HepG2 (cell line): ENCODE data around the gene USP12. TPM values are rescaled to one million over a fixed set of nuclear protein-coding genes. Genes with fewer than 3 reads are reported as not detected.

Experiments used
- CEBPB ChIP-seq: IDR thresholded peaks from 2 replicates; pipeline ENCODE4 v1.6.1; 2011; ENCODE audit warnings: low read depth, low read length, improper control_type of control experiment, borderline replicate concordance
- EHMT2 ChIP-seq: fragments of 200-600 bp; sonication (generic); IDR thresholded peaks from 2 replicates; pipeline ENCODE4 v1.7.0; 2017; ENCODE audit warnings: antibody characterized with exemption, low read depth, low read length, borderline replicate concordance
- GABPA ChIP-seq, 2 experiments: IDR thresholded peaks; 2 replicates each; pipeline ENCODE4 v1.6.1; 2011 to 2016; ENCODE audit warnings: low read depth in 2 of 2, low read length in 1 of 2, missing biosample characterization in 1 of 2, missing genetic modification characterization in 1 of 2
- PHF8 ChIP-seq: sonication (generic); formaldehyde crosslinking; IDR thresholded peaks from 2 replicates; pipeline ENCODE4 v1.5.0; 2020; ENCODE audit warnings: missing genetic modification reagents
- RARG ChIP-seq: sonication (generic); formaldehyde crosslinking; IDR thresholded peaks from 2 replicates; pipeline ENCODE4 v1.4.0; 2020; ENCODE audit warnings: low read depth, mild to moderate bottlenecking, missing genetic modification reagents
- RFXANK ChIP-seq: IDR thresholded peaks from 2 replicates; pipeline ENCODE4 v1.6.1; 2016
- SMAD3 ChIP-seq: sonication (generic); formaldehyde crosslinking; IDR thresholded peaks from 2 replicates; pipeline ENCODE4 v1.4.0; 2020; ENCODE audit warnings: missing genetic modification reagents
- TBP ChIP-seq: sonication (generic); formaldehyde crosslinking; IDR thresholded peaks from 2 replicates; pipeline ENCODE4 v1.5.0; 2020; ENCODE audit warnings: missing genetic modification reagents
- TBX2 ChIP-seq: sonication (generic); formaldehyde crosslinking; IDR thresholded peaks from 2 replicates; pipeline ENCODE4 v1.5.0; 2020; ENCODE audit warnings: missing genetic modification reagents, mild to moderate bottlenecking, borderline replicate concordance
- U2AF2 ChIP-seq: fragments of 200-400 bp; formaldehyde crosslinking; IDR thresholded peaks from 2 replicates; pipeline ENCODE4 v1.6.1; 2017; ENCODE audit warnings: low read depth, mild to moderate bottlenecking, low read length
- ZFP41 ChIP-seq: sonication (generic); formaldehyde crosslinking; IDR thresholded peaks from 2 replicates; pipeline ENCODE4 v1.4.0; 2020; ENCODE audit warnings: mild to moderate bottlenecking, missing genetic modification reagents, borderline replicate concordance
- ZNF792 ChIP-seq: IDR thresholded peaks from 2 replicates; pipeline ENCODE4 v1.6.1; 2016
- ZZZ3 ChIP-seq: sonication (generic); formaldehyde crosslinking; IDR thresholded peaks from 2 replicates; pipeline ENCODE4 v1.4.0; 2020; ENCODE audit warnings: missing genetic modification reagents, mild to moderate bottlenecking, borderline replicate concordance
- polyA plus RNA-seq, 8 experiments: library from polyadenylated mRNA; depleted of rRNA in 3 of 8; stranded (reverse) in 7 of 8; unstranded in 1 of 8; fragments of >200 nt; fragmentation: Illumina TruSeq in 4 of 8; extraction: Trizol in 4 of 8; gene quantifications; 2 replicates each; pipeline versions ENCODE4 v1.2.1 to v1.2.3, GENCODE V29; 2011 to 2016; ENCODE audit warnings: low read depth in 4 of 8, missing spikeins in 1 of 8, mixed read lengths in 1 of 8; ENCODE audit not compliant: insufficient read depth in 1 of 8
- total RNA-seq, 5 experiments: library from RNA; depleted of rRNA; stranded (reverse); fragments of >200 nt; fragmentation: Illumina TruSeq; extraction: Trizol; gene quantifications; 2 replicates each; pipeline ENCODE4 v1.2.3, GENCODE V29; 2016; ENCODE audit warnings: low read depth in 1 of 5
- TF ChIP-seq, protein P1 (sequence below): sonication (generic); formaldehyde crosslinking; conservative IDR thresholded peaks from 2 replicates; pipeline ENCODE4 v1.4.0; 2020; ENCODE audit warnings: missing genetic modification reagents
- TF ChIP-seq, protein P2 (sequence below): sonication (generic); formaldehyde crosslinking; IDR thresholded peaks from 2 replicates; pipeline ENCODE4 v1.9.0; 2021; ENCODE audit warnings: missing genetic modification reagents, borderline replicate concordance
- TF ChIP-seq, protein P3 (sequence below): sonication (generic); formaldehyde crosslinking; IDR thresholded peaks from 2 replicates; pipeline ENCODE4 v1.8.1; 2023; ENCODE audit warnings: missing genetic modification reagents, mild to moderate bottlenecking, borderline replicate concordance
- TF ChIP-seq, protein P4 (sequence below): sonication (generic); formaldehyde crosslinking; IDR thresholded peaks from 2 replicates; pipeline ENCODE4 v1.5.0; 2020; ENCODE audit warnings: mild to moderate bottlenecking, missing genetic modification reagents
- TF ChIP-seq, protein P5 (sequence below): sonication (generic); formaldehyde crosslinking; IDR thresholded peaks from 2 replicates; pipeline ENCODE4 v1.5.0; 2020; ENCODE audit warnings: missing genetic modification reagents
- TF ChIP-seq, protein P6 (sequence below): sonication (generic); formaldehyde crosslinking; IDR thresholded peaks from 2 replicates; pipeline ENCODE4 v1.4.0; 2020; ENCODE audit warnings: mild to moderate bottlenecking, missing genetic modification reagents
- TF ChIP-seq, protein P7 (sequence below): sonication (generic); formaldehyde crosslinking; IDR thresholded peaks from 2 replicates; pipeline ENCODE4 v1.4.0; 2020; ENCODE audit warnings: mild to moderate bottlenecking, missing genetic modification reagents

USP12 gene
- total and polyA plus RNA-seq, 2 of the 13 experiments (the other 11 are each of a cell fraction or from before 2014, with no cell fraction given): 9.8 to 19.5 TPM

DNA sequence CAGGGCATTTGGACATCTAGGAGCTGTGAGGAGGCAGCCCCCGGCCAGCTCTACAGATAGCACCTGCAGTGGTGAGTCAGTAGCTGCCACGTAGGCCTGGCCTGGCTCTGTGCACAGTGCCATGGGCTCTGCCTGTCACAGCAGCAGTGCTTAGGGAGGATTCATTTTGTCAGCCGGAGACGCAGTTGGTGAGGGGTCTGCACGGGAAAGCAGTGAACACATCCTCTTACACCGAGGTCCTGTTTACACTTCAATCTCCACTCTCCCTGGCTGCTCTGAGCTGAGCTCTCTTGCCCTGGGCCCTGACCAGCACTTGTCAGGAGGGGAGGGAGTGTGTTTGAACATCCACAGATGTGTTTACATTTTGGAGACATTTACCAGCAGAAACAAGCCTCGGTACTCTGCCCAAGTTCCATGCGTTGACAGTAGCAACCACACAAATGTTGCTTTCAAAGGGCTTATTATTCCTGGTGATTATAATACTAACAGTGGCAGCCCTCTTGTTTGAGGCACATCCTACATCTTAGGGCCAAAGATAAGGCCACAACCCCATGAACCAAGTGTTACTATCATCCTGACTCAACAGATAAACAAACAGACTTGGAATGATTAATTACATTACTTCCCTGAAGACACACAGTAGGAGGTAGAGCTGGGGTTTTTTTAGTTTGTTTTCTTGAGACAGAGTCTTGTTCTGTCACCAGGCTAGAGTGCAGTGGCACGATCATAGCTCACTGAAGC, 148.9 kb downstream of the USP12 start (continued):
- TF ChIP-seq, protein P1, sequence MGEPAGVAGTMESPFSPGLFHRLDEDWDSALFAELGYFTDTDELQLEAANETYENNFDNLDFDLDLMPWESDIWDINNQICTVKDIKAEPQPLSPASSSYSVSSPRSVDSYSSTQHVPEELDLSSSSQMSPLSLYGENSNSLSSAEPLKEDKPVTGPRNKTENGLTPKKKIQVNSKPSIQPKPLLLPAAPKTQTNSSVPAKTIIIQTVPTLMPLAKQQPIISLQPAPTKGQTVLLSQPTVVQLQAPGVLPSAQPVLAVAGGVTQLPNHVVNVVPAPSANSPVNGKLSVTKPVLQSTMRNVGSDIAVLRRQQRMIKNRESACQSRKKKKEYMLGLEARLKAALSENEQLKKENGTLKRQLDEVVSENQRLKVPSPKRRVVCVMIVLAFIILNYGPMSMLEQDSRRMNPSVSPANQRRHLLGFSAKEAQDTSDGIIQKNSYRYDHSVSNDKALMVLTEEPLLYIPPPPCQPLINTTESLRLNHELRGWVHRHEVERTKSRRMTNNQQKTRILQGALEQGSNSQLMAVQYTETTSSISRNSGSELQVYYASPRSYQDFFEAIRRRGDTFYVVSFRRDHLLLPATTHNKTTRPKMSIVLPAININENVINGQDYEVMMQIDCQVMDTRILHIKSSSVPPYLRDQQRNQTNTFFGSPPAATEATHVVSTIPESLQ (CRISPR knock-in tag): no peak
- TF ChIP-seq TBP (CRISPR knock-in tag): no peak
- TF ChIP-seq EHMT2: no peak
- TF ChIP-seq, protein P2, sequence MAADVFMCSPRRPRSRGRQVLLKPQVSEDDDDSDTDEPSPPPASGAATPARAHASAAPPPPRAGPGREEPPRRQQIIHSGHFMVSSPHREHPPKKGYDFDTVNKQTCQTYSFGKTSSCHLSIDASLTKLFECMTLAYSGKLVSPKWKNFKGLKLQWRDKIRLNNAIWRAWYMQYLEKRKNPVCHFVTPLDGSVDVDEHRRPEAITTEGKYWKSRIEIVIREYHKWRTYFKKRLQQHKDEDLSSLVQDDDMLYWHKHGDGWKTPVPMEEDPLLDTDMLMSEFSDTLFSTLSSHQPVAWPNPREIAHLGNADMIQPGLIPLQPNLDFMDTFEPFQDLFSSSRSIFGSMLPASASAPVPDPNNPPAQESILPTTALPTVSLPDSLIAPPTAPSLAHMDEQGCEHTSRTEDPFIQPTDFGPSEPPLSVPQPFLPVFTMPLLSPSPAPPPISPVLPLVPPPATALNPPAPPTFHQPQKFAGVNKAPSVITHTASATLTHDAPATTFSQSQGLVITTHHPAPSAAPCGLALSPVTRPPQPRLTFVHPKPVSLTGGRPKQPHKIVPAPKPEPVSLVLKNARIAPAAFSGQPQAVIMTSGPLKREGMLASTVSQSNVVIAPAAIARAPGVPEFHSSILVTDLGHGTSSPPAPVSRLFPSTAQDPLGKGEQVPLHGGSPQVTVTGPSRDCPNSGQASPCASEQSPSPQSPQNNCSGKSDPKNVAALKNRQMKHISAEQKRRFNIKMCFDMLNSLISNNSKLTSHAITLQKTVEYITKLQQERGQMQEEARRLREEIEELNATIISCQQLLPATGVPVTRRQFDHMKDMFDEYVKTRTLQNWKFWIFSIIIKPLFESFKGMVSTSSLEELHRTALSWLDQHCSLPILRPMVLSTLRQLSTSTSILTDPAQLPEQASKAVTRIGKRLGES (CRISPR knock-in tag): no peak
- TF ChIP-seq RARG (CRISPR knock-in tag): no peak
- TF ChIP-seq, protein P3, sequence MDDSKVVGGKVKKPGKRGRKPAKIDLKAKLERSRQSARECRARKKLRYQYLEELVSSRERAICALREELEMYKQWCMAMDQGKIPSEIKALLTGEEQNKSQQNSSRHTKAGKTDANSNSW: no peak
- TF ChIP-seq, protein P4, sequence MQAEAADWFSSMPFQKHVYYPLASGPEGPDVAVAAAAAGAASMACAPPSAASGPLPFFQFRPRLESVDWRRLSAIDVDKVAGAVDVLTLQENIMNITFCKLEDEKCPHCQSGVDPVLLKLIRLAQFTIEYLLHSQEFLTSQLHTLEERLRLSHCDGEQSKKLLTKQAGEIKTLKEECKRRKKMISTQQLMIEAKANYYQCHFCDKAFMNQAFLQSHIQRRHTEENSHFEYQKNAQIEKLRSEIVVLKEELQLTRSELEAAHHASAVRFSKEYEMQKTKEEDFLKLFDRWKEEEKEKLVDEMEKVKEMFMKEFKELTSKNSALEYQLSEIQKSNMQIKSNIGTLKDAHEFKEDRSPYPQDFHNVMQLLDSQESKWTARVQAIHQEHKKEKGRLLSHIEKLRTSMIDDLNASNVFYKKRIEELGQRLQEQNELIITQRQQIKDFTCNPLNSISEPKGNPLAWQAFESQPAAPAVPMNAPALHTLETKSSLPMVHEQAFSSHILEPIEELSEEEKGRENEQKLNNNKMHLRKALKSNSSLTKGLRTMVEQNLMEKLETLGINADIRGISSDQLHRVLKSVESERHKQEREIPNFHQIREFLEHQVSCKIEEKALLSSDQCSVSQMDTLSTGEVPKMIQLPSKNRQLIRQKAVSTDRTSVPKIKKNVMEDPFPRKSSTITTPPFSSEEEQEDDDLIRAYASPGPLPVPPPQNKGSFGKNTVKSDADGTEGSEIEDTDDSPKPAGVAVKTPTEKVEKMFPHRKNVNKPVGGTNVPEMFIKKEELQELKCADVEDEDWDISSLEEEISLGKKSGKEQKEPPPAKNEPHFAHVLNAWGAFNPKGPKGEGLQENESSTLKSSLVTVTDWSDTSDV (CRISPR knock-in tag): no peak
- TF ChIP-seq, protein P5, sequence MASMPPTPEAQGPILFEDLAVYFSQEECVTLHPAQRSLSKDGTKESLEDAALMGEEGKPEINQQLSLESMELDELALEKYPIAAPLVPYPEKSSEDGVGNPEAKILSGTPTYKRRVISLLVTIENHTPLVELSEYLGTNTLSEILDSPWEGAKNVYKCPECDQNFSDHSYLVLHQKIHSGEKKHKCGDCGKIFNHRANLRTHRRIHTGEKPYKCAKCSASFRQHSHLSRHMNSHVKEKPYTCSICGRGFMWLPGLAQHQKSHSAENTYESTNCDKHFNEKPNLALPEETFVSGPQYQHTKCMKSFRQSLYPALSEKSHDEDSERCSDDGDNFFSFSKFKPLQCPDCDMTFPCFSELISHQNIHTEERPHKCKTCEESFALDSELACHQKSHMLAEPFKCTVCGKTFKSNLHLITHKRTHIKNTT (CRISPR knock-in tag): no peak
- no peak for TF ChIP-seq RFXANK (CRISPR knock-in tag)
- TF ChIP-seq ZZZ3 (CRISPR knock-in tag): no peak
- no peak for TF ChIP-seq ZFP41 (CRISPR knock-in tag)
- TF ChIP-seq CEBPB: no peak
- peak; percentile 31; the same call in 1 of the 2 replicates for TF ChIP-seq ZNF792 (CRISPR knock-in tag)
- TF ChIP-seq SMAD3: no peak
- no peak for TF ChIP-seq GABPA (IDR thresholded peaks at IDR 0.05; ENCODE audit: low read depth, low read length)
- no peak for TF ChIP-seq GABPA (CRISPR knock-in tag; IDR thresholded peaks at IDR 0.05; ENCODE audit: low read depth)
- TF ChIP-seq, protein P6, sequence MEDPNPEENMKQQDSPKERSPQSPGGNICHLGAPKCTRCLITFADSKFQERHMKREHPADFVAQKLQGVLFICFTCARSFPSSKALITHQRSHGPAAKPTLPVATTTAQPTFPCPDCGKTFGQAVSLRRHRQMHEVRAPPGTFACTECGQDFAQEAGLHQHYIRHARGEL (CRISPR knock-in tag): no peak
- no peak for TF ChIP-seq U2AF2
- TF ChIP-seq PHF8 (CRISPR knock-in tag): no peak
- TF ChIP-seq TBX2 (CRISPR knock-in tag): peak; percentile 77
- TF ChIP-seq, protein P7, sequence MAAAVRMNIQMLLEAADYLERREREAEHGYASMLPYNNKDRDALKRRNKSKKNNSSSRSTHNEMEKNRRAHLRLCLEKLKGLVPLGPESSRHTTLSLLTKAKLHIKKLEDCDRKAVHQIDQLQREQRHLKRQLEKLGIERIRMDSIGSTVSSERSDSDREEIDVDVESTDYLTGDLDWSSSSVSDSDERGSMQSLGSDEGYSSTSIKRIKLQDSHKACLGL (CRISPR knock-in tag): no peak
